ENCODE data around the gene RPS6KB1.

The RPS6KB1 gene

GRCh38 chr17:59892924-59893675 is at the start of gene RPS6KB1, which contains the start of gene TUBD1:
Gene RPS6KB1, plus strand, starts transcription at chr17:59893121. Its CDS starts 64 bp downstream, at chr17:59893185.
Gene TUBD1, minus strand, starts transcription at chr17:59892943. Its CDS starts 1,941 bp downstream, at chr17:59891002.
- peak; percentile 98 for DNase-seq
- peaks cover 40% of the 10 kb centered on the region for H3K4me1 ChIP-seq (ENCODE audit: insufficient read depth, low read length)
- H3K36me3 ChIP-seq (ENCODE audit: insufficient read depth, low read length), result peaks cover 19% of the 10 kb centered on the region
- H3K4me2 ChIP-seq (ENCODE audit: insufficient read depth, low read length), result peak within 1 kb of the TSS; percentile 84
- H3K79me2 ChIP-seq (ENCODE audit: insufficient read depth, low read length), result peaks cover 78% of the 10 kb centered on the region
- H2AFZ ChIP-seq (ENCODE audit: low read depth, low read length), result peak within 1 kb of the TSS; percentile 93
- peak within 1 kb of the TSS; percentile 84 for H3K27ac ChIP-seq (ENCODE audit: low read length)
- H3K4me3 ChIP-seq (ENCODE audit: low read depth in 1 of 2, low read length in 2 of 2), result peak within 1 kb of the TSS; percentile 69 to 83
- ATAC-seq (ENCODE audit: insufficient read depth, low read depth), result peak; percentile 96
- H3K9me3 ChIP-seq (ENCODE audit: insufficient read depth, low read length, severe bottlenecking), result no peaks in the 10 kb centered on the region
- no peak for TF ChIP-seq EZH2 (IDR thresholded peaks at IDR 0.05; ENCODE audit: borderline replicate concordance, low read depth, low read length, severe bottlenecking)
- no peak for TF ChIP-seq CTCF (IDR thresholded peaks at IDR 0.05; ENCODE audit: borderline replicate concordance, extremely low read depth, low read length, poor library complexity, severe bottlenecking)
- peaks cover 5% of the 10 kb centered on the region; the same call in 1 of the 2 replicates for H4K20me1 ChIP-seq (ENCODE audit: insufficient read depth, low read length)
- H3K9ac ChIP-seq (ENCODE audit: low read depth, low read length), result peak within 1 kb of the TSS; percentile 86
- no peaks in the 10 kb centered on the region for H3K27me3 ChIP-seq (ENCODE audit: insufficient read depth, low read length, poor library complexity)

GRCh38 chr17:59844884-59845594 is 47.9 kb upstream of the RPS6KB1 start:
- Histone ChIP-seq H3K9ac (ENCODE audit: low read depth, low read length) (no peak overlapping the region), H3K79me2 (ENCODE audit: insufficient read depth, low read length) (peaks cover 11% of the 10 kb centered on the region; the same call in 1 of the 2 replicates), H3K27ac (ENCODE audit: low read length) (no peak overlapping the region), H3K27me3 (ENCODE audit: insufficient read depth, low read length, poor library complexity) (no peaks in the 10 kb centered on the region), H3K36me3 (ENCODE audit: insufficient read depth, low read length) (peaks cover 15% of the 10 kb centered on the region; the same call in 1 of the 2 replicates), H3K9me3 (ENCODE audit: insufficient read depth, low read length, severe bottlenecking) (no peaks in the 10 kb centered on the region), H3K4me1 (ENCODE audit: insufficient read depth, low read length) (peaks cover 23% of the 10 kb centered on the region), H3K4me2 (ENCODE audit: insufficient read depth, low read length) (no peak overlapping the region), H2AFZ (ENCODE audit: low read depth, low read length) (no peak overlapping the region), H4K20me1 (ENCODE audit: insufficient read depth, low read length) (no peaks in the 10 kb centered on the region), H3K4me3 (ENCODE audit: low read depth in 1 of 2, low read length in 2 of 2) (no peak overlapping the region)
- DNase-seq, result no peak
- TF ChIP-seq CTCF (IDR thresholded peaks at IDR 0.05; ENCODE audit: borderline replicate concordance, extremely low read depth, low read length, poor library complexity, severe bottlenecking), result no peak
- TF ChIP-seq EZH2 (IDR thresholded peaks at IDR 0.05; ENCODE audit: borderline replicate concordance, low read depth, low read length, severe bottlenecking), result no peak
- ATAC-seq (ENCODE audit: insufficient read depth, low read depth), result no peak

DNA sequence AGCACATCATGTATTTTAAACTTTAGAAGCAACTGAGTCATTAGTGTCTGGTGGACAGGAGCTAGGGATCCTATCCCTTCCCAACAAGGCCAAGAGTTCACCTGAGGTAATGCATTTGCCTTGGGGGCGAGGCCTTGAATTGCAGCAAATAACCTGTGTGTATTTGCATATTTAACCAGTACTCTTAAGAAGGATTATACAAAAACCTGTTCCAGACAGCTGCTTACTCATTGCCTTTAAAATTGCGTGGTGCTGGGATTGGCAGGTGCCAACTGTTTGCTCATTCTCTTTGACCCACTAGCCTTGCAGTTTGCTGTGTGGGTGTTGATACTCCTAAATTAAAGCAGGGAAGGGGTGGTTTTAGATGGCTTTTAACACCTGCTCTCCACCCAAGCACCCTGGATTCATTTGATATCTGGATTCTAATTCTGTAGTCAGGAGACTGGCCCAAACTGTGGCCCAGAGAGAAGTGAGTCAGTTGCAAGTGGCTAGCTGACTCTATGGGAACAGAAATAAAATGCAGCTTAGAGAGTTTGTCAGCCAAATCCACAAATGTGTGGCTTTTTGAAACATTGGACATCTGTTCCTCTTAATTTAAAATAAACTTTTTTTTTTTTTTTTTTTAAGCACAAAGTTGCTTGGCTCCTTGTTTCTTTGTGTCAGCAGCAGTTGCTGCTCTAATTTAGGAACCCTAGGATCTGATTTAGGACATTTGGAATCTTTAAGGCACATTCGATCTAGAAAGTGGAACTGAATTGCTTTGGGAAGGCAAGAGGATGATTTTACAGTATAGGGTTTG is 47.1 kb upstream of the RPS6KB1 start:
- Histone ChIP-seq H4K20me1 (ENCODE audit: insufficient read depth, low read length) (no peaks in the 10 kb centered on the region), H2AFZ (ENCODE audit: low read depth, low read length) (no peak overlapping the region), H3K4me2 (ENCODE audit: insufficient read depth, low read length) (no peak overlapping the region), H3K9ac (ENCODE audit: low read depth, low read length) (no peak overlapping the region), H3K9me3 (ENCODE audit: insufficient read depth, low read length, severe bottlenecking) (no peaks in the 10 kb centered on the region), H3K36me3 (ENCODE audit: insufficient read depth, low read length) (peaks cover 7% of the 10 kb centered on the region; the same call in 1 of the 2 replicates), H3K4me1 (ENCODE audit: insufficient read depth, low read length) (peaks cover 16% of the 10 kb centered on the region), H3K79me2 (ENCODE audit: insufficient read depth, low read length) (peaks cover 4% of the 10 kb centered on the region; the same call in 1 of the 2 replicates), H3K27ac (ENCODE audit: low read length) (no peak overlapping the region), H3K27me3 (ENCODE audit: insufficient read depth, low read length, poor library complexity) (no peaks in the 10 kb centered on the region), H3K4me3 (ENCODE audit: low read depth in 1 of 2, low read length in 2 of 2) (no peak overlapping the region)
- TF ChIP-seq EZH2 (IDR thresholded peaks at IDR 0.05; ENCODE audit: borderline replicate concordance, low read depth, low read length, severe bottlenecking), result no peak
- TF ChIP-seq CTCF (IDR thresholded peaks at IDR 0.05; ENCODE audit: borderline replicate concordance, extremely low read depth, low read length, poor library complexity, severe bottlenecking), result no peak
- peak; percentile 17; the same call in 2 of the 3 replicates for ATAC-seq (ENCODE audit: insufficient read depth, low read depth)
- no peak for DNase-seq
